Panc1 (cell line): Measurements from ENCODE around the gene CELF2.

Source experiments
- POLR2AphosphoS5 ChIP-seq: IDR thresholded peaks from 2 replicates; pipeline ENCODE4 v1.6.1; 2012; ENCODE audit warnings: mild to moderate bottlenecking, low read depth, low read length, moderate library complexity
- SIN3A ChIP-seq: IDR thresholded peaks from 2 replicates; pipeline ENCODE4 v1.6.1; 2012; ENCODE audit warnings: low read depth, mild to moderate bottlenecking, low read length, moderate library complexity, borderline replicate concordance; ENCODE audit not compliant: insufficient read depth
- TCF7L2 ChIP-seq: IDR thresholded peaks from 2 replicates; pipeline ENCODE4 v1.6.1; 2011; ENCODE audit warnings: mild to moderate bottlenecking, low read depth, low read length, inconsistent platforms
- TF ChIP-seq, protein P1 (sequence below): fragments of 450-650 bp; IDR thresholded peaks from 2 replicates; pipeline ENCODE4 v1.5.1; 2017; ENCODE audit warnings: mild to moderate bottlenecking
- TF ChIP-seq, protein P2 (sequence below), 2 experiments: IDR thresholded peaks; 2 replicates each; pipeline ENCODE4 v1.6.1; 2011 to 2012; ENCODE audit warnings: low read depth in 2 of 2, control low read depth in 1 of 2, low read length in 1 of 2, mild to moderate bottlenecking in 1 of 2, moderate library complexity in 1 of 2; ENCODE audit not compliant: insufficient read depth in 1 of 2

DNA sequence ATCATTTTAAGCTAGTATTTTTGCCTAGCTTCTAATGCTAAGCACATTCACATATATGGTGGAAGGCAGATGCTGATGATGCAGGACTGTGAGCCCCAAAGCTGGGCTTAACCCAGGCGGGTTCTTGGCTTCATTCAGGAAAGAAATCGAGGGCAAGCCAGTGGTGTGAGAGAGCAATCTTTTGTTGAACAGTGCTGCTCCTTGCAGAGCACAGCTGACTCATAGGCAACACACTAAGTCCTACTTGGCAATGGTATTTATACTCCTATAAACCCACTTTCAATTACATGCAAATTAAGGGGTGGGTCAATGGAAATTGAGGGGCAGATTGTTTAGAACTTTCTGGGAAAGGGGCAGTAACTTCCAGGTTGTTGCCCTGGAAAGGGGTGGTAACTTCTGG, 42.0 kb upstream of the CELF2 start:
- TF ChIP-seq, protein P1, sequence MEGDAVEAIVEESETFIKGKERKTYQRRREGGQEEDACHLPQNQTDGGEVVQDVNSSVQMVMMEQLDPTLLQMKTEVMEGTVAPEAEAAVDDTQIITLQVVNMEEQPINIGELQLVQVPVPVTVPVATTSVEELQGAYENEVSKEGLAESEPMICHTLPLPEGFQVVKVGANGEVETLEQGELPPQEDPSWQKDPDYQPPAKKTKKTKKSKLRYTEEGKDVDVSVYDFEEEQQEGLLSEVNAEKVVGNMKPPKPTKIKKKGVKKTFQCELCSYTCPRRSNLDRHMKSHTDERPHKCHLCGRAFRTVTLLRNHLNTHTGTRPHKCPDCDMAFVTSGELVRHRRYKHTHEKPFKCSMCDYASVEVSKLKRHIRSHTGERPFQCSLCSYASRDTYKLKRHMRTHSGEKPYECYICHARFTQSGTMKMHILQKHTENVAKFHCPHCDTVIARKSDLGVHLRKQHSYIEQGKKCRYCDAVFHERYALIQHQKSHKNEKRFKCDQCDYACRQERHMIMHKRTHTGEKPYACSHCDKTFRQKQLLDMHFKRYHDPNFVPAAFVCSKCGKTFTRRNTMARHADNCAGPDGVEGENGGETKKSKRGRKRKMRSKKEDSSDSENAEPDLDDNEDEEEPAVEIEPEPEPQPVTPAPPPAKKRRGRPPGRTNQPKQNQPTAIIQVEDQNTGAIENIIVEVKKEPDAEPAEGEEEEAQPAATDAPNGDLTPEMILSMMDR: no peak
- no peak for TF ChIP-seq TCF7L2
- no peak for TF ChIP-seq SIN3A
- no peak for TF ChIP-seq POLR2AphosphoS5
- TF ChIP-seq, protein P2, sequence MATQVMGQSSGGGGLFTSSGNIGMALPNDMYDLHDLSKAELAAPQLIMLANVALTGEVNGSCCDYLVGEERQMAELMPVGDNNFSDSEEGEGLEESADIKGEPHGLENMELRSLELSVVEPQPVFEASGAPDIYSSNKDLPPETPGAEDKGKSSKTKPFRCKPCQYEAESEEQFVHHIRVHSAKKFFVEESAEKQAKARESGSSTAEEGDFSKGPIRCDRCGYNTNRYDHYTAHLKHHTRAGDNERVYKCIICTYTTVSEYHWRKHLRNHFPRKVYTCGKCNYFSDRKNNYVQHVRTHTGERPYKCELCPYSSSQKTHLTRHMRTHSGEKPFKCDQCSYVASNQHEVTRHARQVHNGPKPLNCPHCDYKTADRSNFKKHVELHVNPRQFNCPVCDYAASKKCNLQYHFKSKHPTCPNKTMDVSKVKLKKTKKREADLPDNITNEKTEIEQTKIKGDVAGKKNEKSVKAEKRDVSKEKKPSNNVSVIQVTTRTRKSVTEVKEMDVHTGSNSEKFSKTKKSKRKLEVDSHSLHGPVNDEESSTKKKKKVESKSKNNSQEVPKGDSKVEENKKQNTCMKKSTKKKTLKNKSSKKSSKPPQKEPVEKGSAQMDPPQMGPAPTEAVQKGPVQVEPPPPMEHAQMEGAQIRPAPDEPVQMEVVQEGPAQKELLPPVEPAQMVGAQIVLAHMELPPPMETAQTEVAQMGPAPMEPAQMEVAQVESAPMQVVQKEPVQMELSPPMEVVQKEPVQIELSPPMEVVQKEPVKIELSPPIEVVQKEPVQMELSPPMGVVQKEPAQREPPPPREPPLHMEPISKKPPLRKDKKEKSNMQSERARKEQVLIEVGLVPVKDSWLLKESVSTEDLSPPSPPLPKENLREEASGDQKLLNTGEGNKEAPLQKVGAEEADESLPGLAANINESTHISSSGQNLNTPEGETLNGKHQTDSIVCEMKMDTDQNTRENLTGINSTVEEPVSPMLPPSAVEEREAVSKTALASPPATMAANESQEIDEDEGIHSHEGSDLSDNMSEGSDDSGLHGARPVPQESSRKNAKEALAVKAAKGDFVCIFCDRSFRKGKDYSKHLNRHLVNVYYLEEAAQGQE (IDR thresholded peaks at IDR 0.05; ENCODE audit: insufficient read depth in 1 of 2, low read depth in 2 of 2, low read length in 1 of 2): no peak
